ENCODE results near the gene EZH2.

DNA sequence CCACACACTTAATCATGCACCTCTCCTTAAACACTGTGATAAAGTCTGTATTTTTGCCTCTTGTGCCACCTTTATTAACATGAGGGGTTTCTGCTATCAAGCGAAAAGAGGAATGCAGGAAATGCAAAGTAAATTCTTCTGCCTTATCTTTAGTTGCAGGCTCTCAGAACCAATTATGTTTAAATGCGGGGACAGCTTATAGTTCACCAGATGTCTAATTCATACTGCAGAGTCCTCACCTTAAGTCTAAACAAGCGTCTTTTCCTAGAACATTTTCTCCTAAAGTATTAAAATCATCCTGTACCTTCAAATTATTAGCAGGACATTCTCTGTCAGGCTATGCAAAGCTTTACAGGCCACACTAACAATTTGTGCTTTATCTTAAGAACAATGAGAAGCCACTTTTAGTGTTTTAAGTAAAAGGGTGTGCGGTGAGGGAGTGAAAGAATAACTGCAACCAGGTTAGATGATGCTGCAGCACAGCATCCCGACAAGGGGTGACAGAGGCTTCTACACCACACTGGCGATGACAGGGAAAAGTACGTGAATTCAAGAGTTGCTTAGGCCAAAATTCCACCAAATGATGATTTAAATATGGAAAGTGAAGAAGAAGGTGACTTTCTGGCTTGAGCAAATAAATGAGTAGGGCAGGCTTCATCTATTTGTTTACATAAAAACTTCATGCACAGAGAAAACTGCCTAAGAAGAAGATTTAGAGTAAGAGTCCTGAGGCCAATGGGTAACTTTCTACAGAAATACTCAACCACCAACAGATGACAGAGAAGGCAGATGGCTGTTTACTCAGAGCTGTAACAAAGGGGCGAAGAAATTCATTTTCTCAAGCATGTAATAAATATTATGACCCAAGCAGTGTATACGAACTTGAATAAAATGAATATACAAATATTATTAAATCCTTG, 36.0 kb downstream of the EZH2 start:
- no peak for TF ChIP-seq MXI1 (IDR thresholded peaks at IDR 0.05; ENCODE audit: borderline replicate concordance, low read depth, low read length)
- no peak for TF ChIP-seq CTCF (conservative IDR thresholded peaks at IDR 0.05; ENCODE audit: low read depth, low read length)
- TF ChIP-seq RCOR1 (IDR thresholded peaks at IDR 0.05; ENCODE audit: insufficient replicate concordance, low read length): no peak
- no peak for TF ChIP-seq POLR2A (IDR thresholded peaks at IDR 0.05; ENCODE audit: low read depth, low read length)
- TF ChIP-seq FOS (IDR thresholded peaks at IDR 0.05; ENCODE audit: low read depth, low read length): no peak
- no peak for TF ChIP-seq CHD1 (IDR thresholded peaks at IDR 0.05; ENCODE audit: low read depth, low read length)
- no peak for TF ChIP-seq RFX5 (IDR thresholded peaks at IDR 0.05; ENCODE audit: low read depth, low read length)
- no peak for TF ChIP-seq MAFK (IDR thresholded peaks at IDR 0.05; ENCODE audit: low read depth, low read length)
- no peak for TF ChIP-seq CEBPB (IDR thresholded peaks at IDR 0.05; ENCODE audit: low read depth, low read length)
- no peak for TF ChIP-seq RAD21 (IDR thresholded peaks at IDR 0.05; ENCODE audit: low read length)
- TF ChIP-seq USF2 (IDR thresholded peaks at IDR 0.05; ENCODE audit: low read depth, low read length): no peak
